HG02938 (cell line): ENCODE results near the gene DLD.
A peak's percentile ranks its signal among the peaks of the same experiment; 100 is the strongest.
"Not testable (repeated sequence)": the region's sequence is repeated elsewhere in the genome, so short reads cannot be mapped to it uniquely, and the experiment has no call there.

ENCODE experiments used
- ATAC-seq: cut with Tn5 transposase; IDR thresholded peaks from one replicate; pipeline ENCODE4 v1.9.1; 2021; ENCODE audit warnings: mild to moderate bottlenecking, moderate library complexity; ENCODE audit not compliant: unreplicated experiment

Gene DLD

GRCh38 chr7:107890962-107891635, at the start of gene DLD:
DLD (plus strand) TSS chr7:107891183; CDS start chr7:107891251, 68 bp downstream.
- ATAC-seq, result peak; percentile 99

- no peak for ATAC-seq
Observed at GRCh38 chr7:107842213-107842612, 48.8 kb upstream of the DLD start.

- no peak for ATAC-seq
Observed at GRCh38 chr7:107843184-107843583, 47.8 kb upstream of the DLD start.

- no peak for ATAC-seq
Observed at GRCh38 chr7:107846324-107846723, 44.7 kb upstream of the DLD start.

- no peak for ATAC-seq
Observed at GRCh38 chr7:107847168-107847835, 43.7 kb upstream of the DLD start.

- ATAC-seq, result not testable (repeated sequence)
Observed at GRCh38 chr7:107847836-107848175, 43.2 kb upstream of the DLD start.

GRCh38 chr7:107848211-107848610, 42.8 kb upstream of the DLD start:
- ATAC-seq, result not testable (repeated sequence)

- ATAC-seq, result no peak
Observed at GRCh38 chr7:107850216-107850615, 40.8 kb upstream of the DLD start.

- no peak for ATAC-seq
Observed at GRCh38 chr7:107850643-107851042, 40.3 kb upstream of the DLD start.

- no peak for ATAC-seq
Observed at GRCh38 chr7:107854454-107854853, 36.5 kb upstream of the DLD start.

- no peak for ATAC-seq
Observed at GRCh38 chr7:107854989-107855388, 36.0 kb upstream of the DLD start.

GRCh38 chr7:107856806-107857540, 34.0 kb upstream of the DLD start:
- peak; percentile 56 for ATAC-seq

GRCh38 chr7:107857541-107857912, 33.5 kb upstream of the DLD start:
- no peak for ATAC-seq

- no peak for ATAC-seq
Observed at GRCh38 chr7:107858280-107858679, 32.7 kb upstream of the DLD start.

- no peak for ATAC-seq
Observed at GRCh38 chr7:107860279-107860961, 30.6 kb upstream of the DLD start.

GRCh38 chr7:107860981-107861652, 29.9 kb upstream of the DLD start:
- no peak for ATAC-seq

- no peak for ATAC-seq
Observed at GRCh38 chr7:107865956-107866775, 24.8 kb upstream of the DLD start.

- no peak for ATAC-seq
Observed at GRCh38 chr7:107867858-107868466, 23.0 kb upstream of the DLD start.

- no peak for ATAC-seq
Observed at GRCh38 chr7:107870427-107871000, 20.5 kb upstream of the DLD start.
